EH (cell line): ENCODE data around the gene C12orf60.
A peak's percentile ranks its signal among the peaks of the same experiment; 100 is the strongest.

Source experiments
- DNase-seq: peaks from one replicate; pipeline ENCODE4 v3.0.0-alpha.2; 2015; ENCODE audit warnings: low read depth

The C12orf60 gene

GRCh38 chr12:14777271-14777670 lies 26.2 kb upstream of the C12orf60 start:
- peak; percentile 43 for DNase-seq

- peak; percentile 11 for DNase-seq
Measured at GRCh38 chr12:14779834-14780233, 23.6 kb upstream of the C12orf60 start.

GRCh38 chr12:14780859-14781258 lies 22.6 kb upstream of the C12orf60 start:
- DNase-seq = no peak

- no peak for DNase-seq
Measured at GRCh38 chr12:14781563-14781962, 21.9 kb upstream of the C12orf60 start.

- DNase-seq = no peak
Measured at GRCh38 chr12:14782756-14783155, 20.7 kb upstream of the C12orf60 start.

GRCh38 chr12:14784471-14784870 lies 19.0 kb upstream of the C12orf60 start:
- no peak for DNase-seq

- no peak for DNase-seq
Measured at GRCh38 chr12:14785568-14785967, 17.9 kb upstream of the C12orf60 start.

GRCh38 chr12:14795028-14795448 lies 8.4 kb upstream of the C12orf60 start:
- DNase-seq = no peak

GRCh38 chr12:14802247-14802646 lies 1.2 kb upstream of the C12orf60 start:
- DNase-seq = no peak

GRCh38 chr12:14802721-14803010 lies 804 bp upstream of the C12orf60 start:
- no peak for DNase-seq

GRCh38 chr12:14803830-14804160 lies 325 bp downstream of the C12orf60 start:
- DNase-seq = no peak

GRCh38 chr12:14810167-14810952 lies 6.9 kb downstream of the C12orf60 start:
- no peak for DNase-seq

GRCh38 chr12:14810953-14811483 lies 7.5 kb downstream of the C12orf60 start:
- DNase-seq = peak; percentile 53

- DNase-seq = no peak
Measured at GRCh38 chr12:14811486-14811885, 8.0 kb downstream of the C12orf60 start.

GRCh38 chr12:14814014-14814413 lies 10.5 kb downstream of the C12orf60 start, which contains the start of gene SMCO3:
Gene SMCO3, minus strand, starts transcription at chr12:14814182. Its CDS starts 7,502 bp downstream, at chr12:14806680.
- DNase-seq = peak; percentile 14

- DNase-seq = no peak
Measured at GRCh38 chr12:14824012-14824634, 20.7 kb downstream of the C12orf60 start.

GRCh38 chr12:14825256-14825655 lies 21.8 kb downstream of the C12orf60 start:
- DNase-seq = no peak

GRCh38 chr12:14826491-14826890 lies 23.0 kb downstream of the C12orf60 start:
- DNase-seq = no peak

GRCh38 chr12:14827043-14827442 lies 23.6 kb downstream of the C12orf60 start:
- DNase-seq = no peak

GRCh38 chr12:14828892-14829291 lies 25.4 kb downstream of the C12orf60 start:
- DNase-seq = no peak

GRCh38 chr12:14833336-14833735 lies 29.9 kb downstream of the C12orf60 start:
- DNase-seq = no peak

GRCh38 chr12:14833952-14834351 lies 30.5 kb downstream of the C12orf60 start:
- DNase-seq = peak; percentile 73

- DNase-seq = no peak
Measured at GRCh38 chr12:14834509-14834908, 31.0 kb downstream of the C12orf60 start.
